HepG2 (cell line): Measurements from ENCODE around the gene SMAD7. TPM values are rescaled to one million over a fixed set of nuclear protein-coding genes. Genes with fewer than 3 reads are reported as not detected.

Experiments used
- ATAC-seq: fragments of 200-7000 bp; cut with Tn5 transposase; 3 replicates; pipeline ENCODE4 v1.9.1; 2020; ENCODE audit warnings: mild to moderate bottlenecking, moderate library complexity
- BruUV-seq: library from RNA; stranded (reverse); fragments of 400-500 nt; replicated peaks from 2 replicates; lab custom pipeline; 2021; lab: Mats Ljungman, UMichigan
- CTCF ChIA-PET: fragments of 300-600 bp; formaldehyde crosslinking; extraction: SDS; loops from one replicate; lab custom pipeline; 2021; ENCODE audit warnings: low total read pairs, inconsistent platforms, low intra/inter-chr PET ratio; lab: Yijun Ruan, JAX
- POLR2A ChIA-PET: fragments of 350-600 bp; sonication (Branson Sonifier 250); formaldehyde crosslinking; loops from one replicate; lab custom pipeline; 2020; ENCODE audit warnings: antibody characterized with exemption, inconsistent platforms; lab: Yijun Ruan, JAX
- DNase-seq: peaks from one replicate; pipeline ENCODE4 v3.0.0-alpha.2; 2015; ENCODE audit warnings: low spot score
- FAIRE-seq: peaks from 3 replicates; lab custom pipeline; 2011; peaks lifted over from hg19 to GRCh38; lab: Jason Lieb, UNC
- H2AFZ ChIP-seq: one replicate; pipeline ENCODE4 v1.6.1; 2011; ENCODE audit warnings: low read length, inconsistent platforms
- H3K27ac ChIP-seq: fragments of 300-600 bp; 3 replicates; pipeline ENCODE4 v1.8.0; 2011; ENCODE audit warnings: mixed run types, mild to moderate bottlenecking, mixed read lengths, low read length, inconsistent platforms; ENCODE audit not compliant: insufficient read depth; ENCODE audit errors: extremely low read length
- H3K27me3 ChIP-seq, 2 experiments: fragments of 200-600 bp in 1 of 2; 2 replicates in 1 of 2; 3 replicates in 1 of 2; pipeline versions ENCODE4 v1.6.0 to v1.8.0; 2011; ENCODE audit warnings: low read length in 2 of 2, mild to moderate bottlenecking in 2 of 2, moderate library complexity in 2 of 2, inconsistent platforms in 1 of 2; ENCODE audit not compliant: insufficient read depth in 2 of 2, control insufficient read depth in 1 of 2
- H3K36me3 ChIP-seq, 2 experiments: fragments of 200-600 bp in 1 of 2; replicated peaks in 1 of 2; 2 replicates in 1 of 2; 3 replicates in 1 of 2; pipeline versions ENCODE4 v1.5.1 to v1.8.0; 2011; ENCODE audit warnings: low read length in 2 of 2, inconsistent platforms in 1 of 2; ENCODE audit not compliant: insufficient read depth in 2 of 2, control insufficient read depth in 1 of 2
- H3K4me1 ChIP-seq: 2 replicates; pipeline ENCODE4 v1.5.1; 2012; ENCODE audit warnings: low read length, inconsistent platforms; ENCODE audit not compliant: insufficient read depth
- H3K4me2 ChIP-seq: 2 replicates; pipeline ENCODE4 v1.6.0; 2011; ENCODE audit warnings: low read depth, low read length, inconsistent platforms
- H3K4me3 ChIP-seq, 3 experiments: fragments of 200-600 bp in 1 of 3; sonication (generic), shearing (Covaris generic) in 1 of 3; replicated peaks in 1 of 3; 2 replicates each; pipeline ENCODE4 v1.5.1; 2011 to 2016; ENCODE audit warnings: low read length in 3 of 3, inconsistent platforms in 2 of 3, low read depth in 2 of 3, mild to moderate bottlenecking in 2 of 3, control low read depth in 1 of 3, mixed read lengths in 1 of 3; ENCODE audit not compliant: insufficient read depth in 1 of 3
- H3K79me2 ChIP-seq: one replicate; pipeline ENCODE4 v1.6.1; 2011; ENCODE audit warnings: low read length, inconsistent platforms; ENCODE audit not compliant: insufficient read depth
- H3K9ac ChIP-seq: 2 replicates; pipeline ENCODE4 v1.6.0; 2011; ENCODE audit warnings: mild to moderate bottlenecking, low read depth, low read length, inconsistent platforms; ENCODE audit not compliant: insufficient read depth
- H3K9me3 ChIP-seq: 2 replicates; pipeline ENCODE4 v1.5.1; 2012; ENCODE audit warnings: mild to moderate bottlenecking, low read length
- H4K20me1 ChIP-seq: 2 replicates; pipeline ENCODE4 v1.6.0; 2011; ENCODE audit warnings: inconsistent platforms, mild to moderate bottlenecking, low read length, moderate library complexity; ENCODE audit not compliant: insufficient read depth
- CENPT ChIP-seq: sonication (generic); formaldehyde crosslinking; IDR thresholded peaks from 2 replicates; pipeline ENCODE4 v1.8.0; 2022; ENCODE audit warnings: low read depth, mild to moderate bottlenecking, moderate library complexity, missing genetic modification reagents
- IKZF1 ChIP-seq: fragments of 450-650 bp; IDR thresholded peaks from 2 replicates; pipeline ENCODE4 v1.7.1; 2016
- PTBP1 ChIP-seq: fragments of 200-400 bp; formaldehyde crosslinking; IDR thresholded peaks from 2 replicates; pipeline ENCODE4 v1.6.1; 2018; ENCODE audit warnings: low read length, low read depth; ENCODE audit not compliant: poor library complexity, severe bottlenecking
- RNF2 ChIP-seq: fragments of 450-650 bp; conservative IDR thresholded peaks from 2 replicates; pipeline ENCODE4 v1.6.1; 2016; ENCODE audit warnings: low read depth
- RXRB ChIP-seq: IDR thresholded peaks from 2 replicates; pipeline ENCODE4 v1.6.1; 2016; ENCODE audit warnings: borderline replicate concordance, missing genetic modification reagents, missing compliant biosample characterization
- ZNF296 ChIP-seq: sonication (generic); formaldehyde crosslinking; conservative IDR thresholded peaks from 2 replicates; pipeline ENCODE4 v1.5.0; 2020; ENCODE audit warnings: mild to moderate bottlenecking, missing genetic modification reagents
- WGBS: methylation state at CpG from one replicate; pipeline ENCODE4 v1.1.6; 2017; ENCODE audit warnings: low lambda C conversion rate; 5-methylcytosine and 5-hydroxymethylcytosine counted together
- in situ Hi-C: cut with HindIII; loops from 2 replicates; pipeline ENCODE4 v1.10.0; 2017; ENCODE audit warnings: low pct_unique_long_range_greater_than_20kb; ENCODE audit not compliant: extremely low pct_ligation_motif_present
- intact Hi-C: fragments of 100-400 bp; cut with micrococcal nuclease; formaldehyde crosslinking; loops from one replicate; pipeline ENCODE4 v1.10.0; 2022; ENCODE audit not compliant: unreplicated experiment
- polyA plus RNA-seq, 8 experiments: library from polyadenylated mRNA; depleted of rRNA in 3 of 8; stranded (reverse) in 7 of 8; unstranded in 1 of 8; fragments of >200 nt; fragmentation: Illumina TruSeq in 4 of 8; extraction: Trizol in 4 of 8; gene quantifications; 2 replicates each; pipeline versions ENCODE4 v1.2.1 to v1.2.3, GENCODE V29; 2011 to 2016; ENCODE audit warnings: low read depth in 4 of 8, missing spikeins in 1 of 8, mixed read lengths in 1 of 8; ENCODE audit not compliant: insufficient read depth in 1 of 8
- total RNA-seq, 5 experiments: library from RNA; depleted of rRNA; stranded (reverse); fragments of >200 nt; fragmentation: Illumina TruSeq; extraction: Trizol; gene quantifications; 2 replicates each; pipeline ENCODE4 v1.2.3, GENCODE V29; 2016; ENCODE audit warnings: low read depth in 1 of 5
- TF ChIP-seq, protein P1 (sequence below): IDR thresholded peaks from 2 replicates; pipeline ENCODE4 v1.6.1; 2018; ENCODE audit warnings: missing genetic modification reagents
- TF ChIP-seq, protein P2 (sequence below), 2 experiments: sonication (generic) in 1 of 2; formaldehyde crosslinking in 1 of 2; IDR thresholded peaks; 2 replicates each; pipeline versions ENCODE4 v1.6.1 to v1.9.0; 2014 to 2022; ENCODE audit warnings: antibody characterized with exemption in 1 of 2, borderline replicate concordance in 1 of 2, inconsistent platforms in 1 of 2, low read depth in 1 of 2, missing genetic modification reagents in 1 of 2
- TF ChIP-seq, protein P3 (sequence below): sonication (generic); formaldehyde crosslinking; IDR thresholded peaks from 2 replicates; pipeline ENCODE4 v1.5.1; 2020; ENCODE audit warnings: missing genetic modification reagents, mild to moderate bottlenecking, borderline replicate concordance
- TF ChIP-seq, protein P4 (sequence below): sonication (generic); formaldehyde crosslinking; IDR thresholded peaks from 2 replicates; pipeline ENCODE4 v1.4.0; 2020; ENCODE audit warnings: missing genetic modification reagents

Gene SMAD7
- total and polyA plus RNA-seq, 2 of the 13 experiments (the other 11 are each of a cell fraction or from before 2014, with no cell fraction given): 17.4 to 24.7 TPM

DNA sequence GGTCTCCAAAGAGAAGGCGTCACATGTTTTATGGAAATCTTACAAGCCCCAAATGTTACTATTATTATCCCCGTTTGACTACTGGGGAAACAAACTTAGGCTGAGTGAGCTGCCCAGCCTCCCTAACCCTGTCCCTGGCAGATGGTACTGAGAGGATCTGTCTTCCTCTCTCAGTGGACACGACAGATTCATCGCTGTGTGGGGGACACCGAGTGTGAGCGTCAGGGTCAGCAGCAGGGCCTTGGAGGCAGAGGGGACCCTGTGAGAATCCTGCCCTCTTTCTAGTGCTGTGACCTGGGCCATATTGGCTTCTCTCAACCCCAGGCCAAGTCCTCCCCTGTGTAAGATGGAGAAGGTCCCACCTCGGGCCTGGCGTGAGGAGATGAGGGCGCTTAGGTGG lies 27.1 kb upstream of the SMAD7 start (continued):
- TF ChIP-seq, protein P1, sequence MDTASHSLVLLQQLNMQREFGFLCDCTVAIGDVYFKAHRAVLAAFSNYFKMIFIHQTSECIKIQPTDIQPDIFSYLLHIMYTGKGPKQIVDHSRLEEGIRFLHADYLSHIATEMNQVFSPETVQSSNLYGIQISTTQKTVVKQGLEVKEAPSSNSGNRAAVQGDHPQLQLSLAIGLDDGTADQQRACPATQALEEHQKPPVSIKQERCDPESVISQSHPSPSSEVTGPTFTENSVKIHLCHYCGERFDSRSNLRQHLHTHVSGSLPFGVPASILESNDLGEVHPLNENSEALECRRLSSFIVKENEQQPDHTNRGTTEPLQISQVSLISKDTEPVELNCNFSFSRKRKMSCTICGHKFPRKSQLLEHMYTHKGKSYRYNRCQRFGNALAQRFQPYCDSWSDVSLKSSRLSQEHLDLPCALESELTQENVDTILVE (CRISPR knock-in tag): no peak
- TF ChIP-seq PTBP1: no peak

DNA sequence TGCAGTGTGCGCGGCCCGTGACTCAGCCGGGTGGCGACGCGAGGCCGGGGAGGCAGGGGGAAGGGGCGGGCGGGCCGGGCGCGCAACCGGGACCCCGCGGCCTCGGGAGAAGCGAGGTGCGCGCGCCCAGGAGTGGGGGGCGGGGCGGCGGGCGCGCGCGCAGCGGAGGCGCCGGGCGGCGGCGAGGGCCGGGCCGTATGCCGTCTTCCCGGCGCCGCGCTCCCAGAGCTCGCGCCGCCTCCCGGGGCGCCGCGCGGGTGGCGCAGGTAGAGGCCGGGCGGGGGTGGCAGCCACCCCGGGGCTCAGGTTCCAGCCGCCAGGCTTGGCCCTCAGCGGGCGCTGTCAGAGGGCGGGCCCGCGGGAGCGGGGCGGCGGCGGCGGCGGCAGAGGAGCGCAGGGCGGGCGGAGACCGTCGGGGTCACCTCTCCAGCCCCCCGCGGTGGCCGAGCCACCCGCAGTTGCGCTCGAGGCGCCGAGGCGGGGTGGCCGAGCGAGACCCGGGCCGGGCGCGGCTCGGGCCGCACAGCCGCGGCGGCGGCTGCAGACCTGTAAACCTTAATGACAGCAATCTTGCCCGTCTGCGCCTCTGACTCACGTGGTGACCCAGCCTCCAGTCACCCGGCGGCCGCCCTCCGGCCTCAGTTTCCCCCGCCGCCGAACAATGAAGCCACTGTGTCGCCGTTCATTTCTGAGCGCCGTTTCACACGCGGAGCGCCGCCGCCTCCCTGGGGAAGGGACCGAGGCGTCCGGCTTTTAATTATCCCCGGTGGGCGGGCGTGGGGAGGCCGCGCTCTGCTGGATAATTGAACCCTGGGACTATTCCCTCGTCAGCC lies 25.3 kb upstream of the SMAD7 start:
- no peaks in the 10 kb centered on the region for H4K20me1 ChIP-seq
- H3K4me2 ChIP-seq: peak overlapping the region; percentile 91
- BruUV-seq: no TSS peak
- peaks cover 2 to 18% of the 10 kb centered on the region in 2 experiments for H3K27me3 ChIP-seq
- POLR2A ChIA-PET: interaction anchor here (2.3 kb wide), 1 partner anchor 14 kb away, joined by 8 read pairs; no protein-coding TSS in a partner anchor
- CTCF ChIA-PET: no interaction called here
- H3K4me1 ChIP-seq: peaks cover 44% of the 10 kb centered on the region
- peak overlapping the region; percentile 62 for H3K9ac ChIP-seq
- H3K4me3 ChIP-seq: peak overlapping the region; percentile 68 to 77 (median 74)
- intact Hi-C loops: loop anchor here (2.0 kb wide), 1 partner anchor 15 kb away; no protein-coding TSS in a partner anchor
- in situ Hi-C loops: no loop called here
- no peaks in the 10 kb centered on the region for H3K79me2 ChIP-seq
- H2AFZ ChIP-seq: no peak overlapping the region
- no peak for FAIRE-seq
- no peak for DNase-seq
- H3K36me3 ChIP-seq: no peaks in the 10 kb centered on the region
- ATAC-seq: peak; percentile 51
- H3K27ac ChIP-seq: no peak overlapping the region
- H3K9me3 ChIP-seq: no peaks in the 10 kb centered on the region
- 2% methylated on average over 25 of the region's 119 CpGs for WGBS
- no peak for TF ChIP-seq ZNF296 (CRISPR knock-in tag)
- TF ChIP-seq, protein P2, sequence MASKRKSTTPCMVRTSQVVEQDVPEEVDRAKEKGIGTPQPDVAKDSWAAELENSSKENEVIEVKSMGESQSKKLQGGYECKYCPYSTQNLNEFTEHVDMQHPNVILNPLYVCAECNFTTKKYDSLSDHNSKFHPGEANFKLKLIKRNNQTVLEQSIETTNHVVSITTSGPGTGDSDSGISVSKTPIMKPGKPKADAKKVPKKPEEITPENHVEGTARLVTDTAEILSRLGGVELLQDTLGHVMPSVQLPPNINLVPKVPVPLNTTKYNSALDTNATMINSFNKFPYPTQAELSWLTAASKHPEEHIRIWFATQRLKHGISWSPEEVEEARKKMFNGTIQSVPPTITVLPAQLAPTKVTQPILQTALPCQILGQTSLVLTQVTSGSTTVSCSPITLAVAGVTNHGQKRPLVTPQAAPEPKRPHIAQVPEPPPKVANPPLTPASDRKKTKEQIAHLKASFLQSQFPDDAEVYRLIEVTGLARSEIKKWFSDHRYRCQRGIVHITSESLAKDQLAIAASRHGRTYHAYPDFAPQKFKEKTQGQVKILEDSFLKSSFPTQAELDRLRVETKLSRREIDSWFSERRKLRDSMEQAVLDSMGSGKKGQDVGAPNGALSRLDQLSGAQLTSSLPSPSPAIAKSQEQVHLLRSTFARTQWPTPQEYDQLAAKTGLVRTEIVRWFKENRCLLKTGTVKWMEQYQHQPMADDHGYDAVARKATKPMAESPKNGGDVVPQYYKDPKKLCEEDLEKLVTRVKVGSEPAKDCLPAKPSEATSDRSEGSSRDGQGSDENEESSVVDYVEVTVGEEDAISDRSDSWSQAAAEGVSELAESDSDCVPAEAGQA (IDR thresholded peaks at IDR 0.05; ENCODE audit: low read depth): no peak
- TF ChIP-seq, protein P2 (CRISPR knock-in tag; IDR thresholded peaks at IDR 0.05; ENCODE audit: borderline replicate concordance): no peak
- TF ChIP-seq, protein P3, sequence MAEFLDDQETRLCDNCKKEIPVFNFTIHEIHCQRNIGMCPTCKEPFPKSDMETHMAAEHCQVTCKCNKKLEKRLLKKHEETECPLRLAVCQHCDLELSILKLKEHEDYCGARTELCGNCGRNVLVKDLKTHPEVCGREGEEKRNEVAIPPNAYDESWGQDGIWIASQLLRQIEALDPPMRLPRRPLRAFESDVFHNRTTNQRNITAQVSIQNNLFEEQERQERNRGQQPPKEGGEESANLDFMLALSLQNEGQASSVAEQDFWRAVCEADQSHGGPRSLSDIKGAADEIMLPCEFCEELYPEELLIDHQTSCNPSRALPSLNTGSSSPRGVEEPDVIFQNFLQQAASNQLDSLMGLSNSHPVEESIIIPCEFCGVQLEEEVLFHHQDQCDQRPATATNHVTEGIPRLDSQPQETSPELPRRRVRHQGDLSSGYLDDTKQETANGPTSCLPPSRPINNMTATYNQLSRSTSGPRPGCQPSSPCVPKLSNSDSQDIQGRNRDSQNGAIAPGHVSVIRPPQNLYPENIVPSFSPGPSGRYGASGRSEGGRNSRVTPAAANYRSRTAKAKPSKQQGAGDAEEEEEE (CRISPR knock-in tag): no peak
- no peak for TF ChIP-seq CENPT (CRISPR knock-in tag)
- no peak for TF ChIP-seq IKZF1
- TF ChIP-seq, protein P4, sequence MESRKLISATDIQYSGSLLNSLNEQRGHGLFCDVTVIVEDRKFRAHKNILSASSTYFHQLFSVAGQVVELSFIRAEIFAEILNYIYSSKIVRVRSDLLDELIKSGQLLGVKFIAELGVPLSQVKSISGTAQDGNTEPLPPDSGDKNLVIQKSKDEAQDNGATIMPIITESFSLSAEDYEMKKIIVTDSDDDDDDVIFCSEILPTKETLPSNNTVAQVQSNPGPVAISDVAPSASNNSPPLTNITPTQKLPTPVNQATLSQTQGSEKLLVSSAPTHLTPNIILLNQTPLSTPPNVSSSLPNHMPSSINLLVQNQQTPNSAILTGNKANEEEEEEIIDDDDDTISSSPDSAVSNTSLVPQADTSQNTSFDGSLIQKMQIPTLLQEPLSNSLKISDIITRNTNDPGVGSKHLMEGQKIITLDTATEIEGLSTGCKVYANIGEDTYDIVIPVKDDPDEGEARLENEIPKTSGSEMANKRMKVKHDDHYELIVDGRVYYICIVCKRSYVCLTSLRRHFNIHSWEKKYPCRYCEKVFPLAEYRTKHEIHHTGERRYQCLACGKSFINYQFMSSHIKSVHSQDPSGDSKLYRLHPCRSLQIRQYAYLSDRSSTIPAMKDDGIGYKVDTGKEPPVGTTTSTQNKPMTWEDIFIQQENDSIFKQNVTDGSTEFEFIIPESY (CRISPR knock-in tag): no peak
- no peak for TF ChIP-seq RXRB
- peak; percentile 36; the same call in 1 of the 2 replicates for TF ChIP-seq RNF2
